ENCODE data around the gene GPD2. TPM values are rescaled to one million over a fixed set of nuclear protein-coding genes. Genes with fewer than 3 reads are reported as not detected.
"Not testable (repeated sequence)": the region's sequence is repeated elsewhere in the genome, so short reads cannot be mapped to it uniquely, and the experiment has no call there.

GPD2 gene
- total RNA-seq, 2 donors from 2014 or later = 61.1 to 76.2 TPM

DNA sequence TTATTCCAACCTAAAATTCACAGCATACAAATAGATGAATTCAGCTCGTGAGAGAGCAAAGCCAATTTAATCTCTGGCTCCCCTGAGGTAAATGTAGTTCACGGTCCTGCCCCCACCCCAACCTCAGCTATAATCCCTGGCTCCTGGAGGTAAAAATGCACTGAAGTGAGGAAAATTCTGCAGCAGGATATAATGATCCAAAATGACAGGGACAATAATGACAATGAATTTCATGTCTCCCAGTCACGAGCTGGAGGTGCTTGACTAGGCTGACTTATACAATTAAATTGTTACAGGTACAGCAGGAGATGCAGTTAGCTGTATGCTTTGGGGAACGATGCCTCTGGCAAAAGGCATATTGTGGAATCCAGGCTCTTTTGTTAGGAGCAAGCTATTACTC lies 82.0 kb downstream of the GPD2 start:
- TF ChIP-seq, protein P1, sequence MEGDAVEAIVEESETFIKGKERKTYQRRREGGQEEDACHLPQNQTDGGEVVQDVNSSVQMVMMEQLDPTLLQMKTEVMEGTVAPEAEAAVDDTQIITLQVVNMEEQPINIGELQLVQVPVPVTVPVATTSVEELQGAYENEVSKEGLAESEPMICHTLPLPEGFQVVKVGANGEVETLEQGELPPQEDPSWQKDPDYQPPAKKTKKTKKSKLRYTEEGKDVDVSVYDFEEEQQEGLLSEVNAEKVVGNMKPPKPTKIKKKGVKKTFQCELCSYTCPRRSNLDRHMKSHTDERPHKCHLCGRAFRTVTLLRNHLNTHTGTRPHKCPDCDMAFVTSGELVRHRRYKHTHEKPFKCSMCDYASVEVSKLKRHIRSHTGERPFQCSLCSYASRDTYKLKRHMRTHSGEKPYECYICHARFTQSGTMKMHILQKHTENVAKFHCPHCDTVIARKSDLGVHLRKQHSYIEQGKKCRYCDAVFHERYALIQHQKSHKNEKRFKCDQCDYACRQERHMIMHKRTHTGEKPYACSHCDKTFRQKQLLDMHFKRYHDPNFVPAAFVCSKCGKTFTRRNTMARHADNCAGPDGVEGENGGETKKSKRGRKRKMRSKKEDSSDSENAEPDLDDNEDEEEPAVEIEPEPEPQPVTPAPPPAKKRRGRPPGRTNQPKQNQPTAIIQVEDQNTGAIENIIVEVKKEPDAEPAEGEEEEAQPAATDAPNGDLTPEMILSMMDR (IDR thresholded peaks at IDR 0.05) = no peak
- Histone ChIP-seq H3K4me1 (no peaks in the 10 kb centered on the region), H3K4me3 (no peak overlapping the region), H3K27me3 (no peaks in the 10 kb centered on the region), H3K36me3 (no peaks in the 10 kb centered on the region), H3K9ac (ENCODE audit: low read depth in 2 of 2, low read length in 2 of 2) (no peak overlapping the region), H3K27ac (no peak overlapping the region), H3K9me3 (no peaks in the 10 kb centered on the region)
- DNase-seq = no peak
- intact Hi-C loops (cut with DNase I) = no loop called here

DNA sequence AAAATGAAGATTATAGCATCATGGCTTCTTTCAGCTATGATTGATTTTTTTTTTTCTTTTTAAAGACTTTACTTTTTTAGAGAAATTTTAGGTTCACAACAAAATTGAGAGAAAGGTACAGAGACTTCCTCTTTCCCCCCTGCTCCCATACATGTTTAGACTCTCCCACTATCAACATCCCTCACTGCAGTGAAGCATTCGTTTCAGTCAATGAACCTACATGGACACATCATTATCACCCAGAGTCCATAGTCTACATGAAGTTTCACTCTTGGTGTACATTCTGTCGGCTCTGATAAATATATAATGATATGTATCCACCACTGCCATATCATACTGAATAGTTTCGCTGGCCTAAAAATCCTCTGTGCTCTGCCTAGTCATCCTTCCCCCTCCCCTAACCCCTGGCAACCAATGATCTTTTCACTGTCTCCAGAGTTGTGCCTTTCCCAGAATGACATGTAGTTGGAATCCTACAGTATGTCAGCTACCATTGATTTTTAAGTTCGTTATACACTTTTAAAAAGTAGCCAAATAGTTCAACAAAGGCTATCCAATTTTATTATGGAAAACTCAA lies 86.8 kb downstream of the GPD2 start:
- Histone ChIP-seq H3K27me3 (no peaks in the 10 kb centered on the region), H3K27ac (no peak overlapping the region), H3K36me3 (no peaks in the 10 kb centered on the region), H3K9me3 (no peaks in the 10 kb centered on the region), H3K9ac (ENCODE audit: low read depth in 2 of 2, low read length in 2 of 2) (no peak overlapping the region), H3K4me3 (no peak overlapping the region), H3K4me1 (no peaks in the 10 kb centered on the region)
- TF ChIP-seq, protein P1 (IDR thresholded peaks at IDR 0.05) = no peak
- intact Hi-C loops (cut with DNase I) = no loop called here
- DNase-seq = no peak

DNA sequence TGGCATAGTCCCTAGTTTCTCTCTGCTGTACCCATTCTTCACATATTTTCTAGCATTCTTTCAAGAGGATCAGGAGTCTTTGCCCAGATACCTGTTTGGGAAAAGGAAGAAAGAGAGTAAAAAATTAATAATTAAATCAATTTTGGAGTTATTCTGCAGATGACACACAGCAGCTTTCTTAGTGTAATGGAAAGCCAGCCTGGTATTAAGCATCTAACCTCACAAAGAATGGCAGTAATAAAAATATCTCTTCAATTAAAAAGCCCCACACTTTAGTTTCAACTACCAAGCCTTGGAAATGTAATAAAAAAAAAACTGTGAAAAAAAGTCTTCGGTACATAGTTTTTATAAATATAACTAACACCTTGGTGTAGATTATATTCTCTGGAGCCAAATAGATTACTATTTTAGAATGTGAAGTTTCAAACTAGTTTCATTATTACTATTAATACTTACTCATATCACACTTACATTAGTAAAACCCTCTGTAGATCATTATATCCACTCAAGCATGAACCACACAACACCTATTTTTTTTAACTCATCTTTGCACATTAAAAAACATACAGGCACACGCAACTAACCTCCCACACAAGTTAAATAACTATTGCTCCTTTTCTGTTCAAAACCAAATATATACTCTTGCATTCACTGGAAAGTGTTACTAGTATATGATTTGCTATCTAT lies 90.9 kb downstream of the GPD2 start:
- no peaks in the 10 kb centered on the region for H3K4me1 ChIP-seq
- no peak overlapping the region for H3K9ac ChIP-seq (ENCODE audit: low read depth in 2 of 2, low read length in 2 of 2)
- no peaks in the 10 kb centered on the region for H3K27me3 ChIP-seq
- H3K4me3 ChIP-seq = no peak overlapping the region
- H3K36me3 ChIP-seq = no peaks in the 10 kb centered on the region
- intact Hi-C loops (cut with DNase I) = no loop called here
- H3K9me3 ChIP-seq = no peaks in the 10 kb centered on the region
- DNase-seq = no peak
- TF ChIP-seq, protein P1 (IDR thresholded peaks at IDR 0.05) = no peak
- H3K27ac ChIP-seq = no peak overlapping the region

DNA sequence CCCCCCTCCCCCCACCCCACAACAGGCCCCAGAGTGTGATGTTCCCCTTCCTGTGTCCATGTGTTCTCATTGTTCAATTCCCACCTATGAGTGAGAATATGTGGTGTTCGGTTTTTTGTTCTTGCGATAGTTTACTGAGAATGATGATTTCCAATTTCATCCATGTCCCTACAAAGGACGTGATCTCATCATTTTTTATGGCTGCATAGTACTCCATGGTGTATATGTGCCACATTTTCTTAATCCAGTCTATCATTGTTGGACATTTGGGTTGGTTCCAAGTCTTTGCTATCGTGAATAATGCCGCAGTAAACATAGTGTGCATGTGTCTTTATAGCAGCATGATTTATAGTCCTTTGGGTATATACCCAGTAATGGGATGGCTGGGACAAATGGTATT lies 92.4 kb downstream of the GPD2 start:
- H3K27me3 ChIP-seq; DNase-seq; H3K4me3 ChIP-seq; H3K36me3 ChIP-seq; H3K27ac ChIP-seq; intact Hi-C loops (cut with DNase I); H3K9me3 ChIP-seq; H3K4me1 ChIP-seq; H3K9ac ChIP-seq (ENCODE audit: low read depth in 2 of 2, low read length in 2 of 2): not testable (repeated sequence)

DNA sequence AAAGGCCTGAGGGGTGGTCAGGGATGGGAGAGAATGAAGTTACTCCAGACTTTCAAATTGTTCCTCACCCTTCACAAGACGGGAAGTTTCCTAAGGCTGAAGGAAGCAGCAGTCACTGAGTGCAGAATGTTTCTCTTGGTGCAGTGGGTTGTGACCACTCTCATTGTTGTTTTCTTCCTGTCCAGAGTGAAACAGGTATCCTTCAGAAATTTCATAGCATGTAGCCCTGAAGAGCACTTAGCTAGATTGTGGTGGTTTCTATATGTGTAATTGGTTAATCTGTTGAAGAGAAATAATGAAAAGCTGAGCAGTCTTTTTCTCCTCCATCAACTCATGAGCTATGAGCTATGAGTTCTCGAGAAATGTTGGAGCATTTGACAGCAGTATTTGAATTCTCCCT lies 96.8 kb downstream of the GPD2 start:
- Histone ChIP-seq H3K4me1 (no peaks in the 10 kb centered on the region), H3K9me3 (no peaks in the 10 kb centered on the region), H3K27me3 (no peaks in the 10 kb centered on the region), H3K4me3 (no peak overlapping the region), H3K27ac (no peak overlapping the region), H3K9ac (ENCODE audit: low read depth in 2 of 2, low read length in 2 of 2) (no peak overlapping the region), H3K36me3 (no peaks in the 10 kb centered on the region)
- DNase-seq = no peak
- intact Hi-C loops (cut with DNase I) = no loop called here
- TF ChIP-seq, protein P1 (IDR thresholded peaks at IDR 0.05) = no peak

DNA sequence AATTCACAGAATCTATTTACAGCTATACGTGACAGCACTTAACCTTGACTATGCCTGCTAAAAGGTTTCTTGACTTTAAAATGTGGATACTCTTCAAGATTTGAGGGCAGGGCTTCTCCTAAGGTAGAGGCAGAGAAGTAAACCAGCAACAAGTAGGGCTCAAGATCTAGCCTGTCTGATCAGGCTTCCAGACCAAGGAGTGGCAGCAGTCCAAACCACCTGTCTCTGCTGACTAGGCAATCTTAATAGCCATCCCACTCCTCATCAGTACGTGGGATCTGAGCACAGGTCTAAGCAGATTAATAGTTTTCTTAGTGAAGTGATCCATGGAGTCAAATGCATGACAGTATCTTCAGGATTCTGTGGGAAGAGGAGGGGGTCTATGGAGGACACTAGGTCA lies 100.4 kb downstream of the GPD2 start:
- Histone ChIP-seq H3K36me3 (no peaks in the 10 kb centered on the region), H3K9ac (ENCODE audit: low read depth in 2 of 2, low read length in 2 of 2) (no peak overlapping the region), H3K27ac (no peak overlapping the region), H3K27me3 (no peaks in the 10 kb centered on the region), H3K4me1 (no peaks in the 10 kb centered on the region), H3K9me3 (no peaks in the 10 kb centered on the region), H3K4me3 (no peak overlapping the region)
- DNase-seq = no peak
- intact Hi-C loops (cut with DNase I) = no loop called here
- TF ChIP-seq, protein P1 (IDR thresholded peaks at IDR 0.05) = no peak

All from colonic mucosa (tissue), 4 donors.